ENCODE results near the gene SPPL2A. TPM values are rescaled to one million over a fixed set of nuclear protein-coding genes. Genes with fewer than 3 reads are reported as not detected.

Gene SPPL2A
- total RNA-seq, 1 donor from 2014 or later, result 40.7 TPM

GRCh38 chr15:50751394-50751793, 14.1 kb downstream of the SPPL2A start:
- Mint-ChIP-seq H3K27ac (ENCODE audit: unreplicated experiment) (no peak overlapping the region), H3K9me3 (ENCODE audit: unreplicated experiment) (no peaks in the 10 kb centered on the region), H3K27me3 (ENCODE audit: unreplicated experiment) (no peaks in the 10 kb centered on the region), H3K4me1 (ENCODE audit: low read depth, unreplicated experiment) (no peaks in the 10 kb centered on the region), H3K4me3 (ENCODE audit: unreplicated experiment) (no peak overlapping the region), H3K36me3 (ENCODE audit: unreplicated experiment) (no peaks in the 10 kb centered on the region)
- TF ChIP-seq CTCF (IDR thresholded peaks at IDR 0.05; ENCODE audit: partially characterized antibody, unreplicated experiment), result no peak
- no peak for DNase-seq

GRCh38 chr15:50750227-50750705, 15.2 kb downstream of the SPPL2A start:
- Mint-ChIP-seq H3K4me1 (ENCODE audit: low read depth, unreplicated experiment) (no peaks in the 10 kb centered on the region), H3K9me3 (ENCODE audit: unreplicated experiment) (no peaks in the 10 kb centered on the region), H3K27me3 (ENCODE audit: unreplicated experiment) (peaks cover 1% of the 10 kb centered on the region), H3K36me3 (ENCODE audit: unreplicated experiment) (no peaks in the 10 kb centered on the region), H3K27ac (ENCODE audit: unreplicated experiment) (no peak overlapping the region), H3K4me3 (ENCODE audit: unreplicated experiment) (no peak overlapping the region)
- no peak for DNase-seq
- no peak for TF ChIP-seq CTCF (IDR thresholded peaks at IDR 0.05; ENCODE audit: partially characterized antibody, unreplicated experiment)

- no peak for DNase-seq
- no peak for TF ChIP-seq CTCF (IDR thresholded peaks at IDR 0.05; ENCODE audit: partially characterized antibody, unreplicated experiment)
- H3K27me3 Mint-ChIP-seq (ENCODE audit: unreplicated experiment), result peaks cover 1% of the 10 kb centered on the region
- H3K9me3 Mint-ChIP-seq (ENCODE audit: unreplicated experiment), result no peaks in the 10 kb centered on the region
- H3K4me1 Mint-ChIP-seq (ENCODE audit: low read depth, unreplicated experiment), result no peaks in the 10 kb centered on the region
- H3K4me3 Mint-ChIP-seq (ENCODE audit: unreplicated experiment), result no peak overlapping the region
- H3K36me3 Mint-ChIP-seq (ENCODE audit: unreplicated experiment), result no peaks in the 10 kb centered on the region
- no peak overlapping the region for H3K27ac Mint-ChIP-seq (ENCODE audit: unreplicated experiment)
Measured at GRCh38 chr15:50747523-50747922, 18.0 kb downstream of the SPPL2A start.

- no peak for DNase-seq
Measured at GRCh38 chr15:50744601-50745000, 20.9 kb downstream of the SPPL2A start.

GRCh38 chr15:50740955-50741354, 24.6 kb downstream of the SPPL2A start:
- Mint-ChIP-seq H3K27me3 (ENCODE audit: unreplicated experiment) (peaks cover under 1% of the 10 kb centered on the region), H3K4me1 (ENCODE audit: low read depth, unreplicated experiment) (no peaks in the 10 kb centered on the region), H3K4me3 (ENCODE audit: unreplicated experiment) (no peak overlapping the region)

More at GRCh38 chr15:50744601-50745000, 20.9 kb downstream of the SPPL2A start:
- TF ChIP-seq CTCF (IDR thresholded peaks at IDR 0.05; ENCODE audit: partially characterized antibody, unreplicated experiment), result no peak
- no peak overlapping the region for H3K27ac Mint-ChIP-seq (ENCODE audit: unreplicated experiment)
- H3K27me3 Mint-ChIP-seq (ENCODE audit: unreplicated experiment), result peaks cover 1% of the 10 kb centered on the region
- no peak overlapping the region for H3K4me3 Mint-ChIP-seq (ENCODE audit: unreplicated experiment)
- H3K4me1 Mint-ChIP-seq (ENCODE audit: low read depth, unreplicated experiment), result no peaks in the 10 kb centered on the region
- H3K9me3 Mint-ChIP-seq (ENCODE audit: unreplicated experiment), result no peaks in the 10 kb centered on the region
- H3K36me3 Mint-ChIP-seq (ENCODE audit: unreplicated experiment), result no peaks in the 10 kb centered on the region

More at GRCh38 chr15:50740955-50741354, 24.6 kb downstream of the SPPL2A start:
- Mint-ChIP-seq H3K9me3 (ENCODE audit: unreplicated experiment) (no peaks in the 10 kb centered on the region), H3K36me3 (ENCODE audit: unreplicated experiment) (no peaks in the 10 kb centered on the region), H3K27ac (ENCODE audit: unreplicated experiment) (no peak overlapping the region)
- DNase-seq, result no peak
- no peak for TF ChIP-seq CTCF (IDR thresholded peaks at IDR 0.05; ENCODE audit: partially characterized antibody, unreplicated experiment)

Data from glutamatergic neuron (in vitro differentiated cells).